H1 (cell line): ENCODE data around the gene ICAM3. TPM values are rescaled to one million over a fixed set of nuclear protein-coding genes. Genes with fewer than 3 reads are reported as not detected.
A peak's percentile ranks its signal among the peaks of the same experiment; 100 is the strongest.

Experiments used
- CTCF ChIA-PET: fragments of 300-600 bp; sonication (Branson Sonifier 250); formaldehyde crosslinking; loops from one replicate; lab custom pipeline; 2021; ENCODE audit not compliant: partially characterized antibody; lab: Charles Lee
- POLR2A ChIA-PET: fragments of 300-600 bp; sonication (Branson Sonifier 250); formaldehyde crosslinking; loops from one replicate; lab custom pipeline; 2021; ENCODE audit warnings: inconsistent platforms; ENCODE audit not compliant: partially characterized antibody; lab: Charles Lee
- DNase-seq, 2 experiments: peaks; one replicate each; pipeline versions ENCODE4 v3.0.0 to v3.0.0-alpha.2; 2010 to 2022; ENCODE audit warnings: low spot score in 2 of 2, low read depth in 1 of 2, mixed read lengths in 1 of 2
- FAIRE-seq: peaks from 2 replicates; lab custom pipeline; 2011; peaks lifted over from hg19 to GRCh38; lab: Jason Lieb, UNC
- H2AFZ ChIP-seq: 2 replicates; pipeline ENCODE4 v1.8.1; 2012; ENCODE audit warnings: low read length, inconsistent platforms
- H2AK5ac ChIP-seq: 2 replicates; pipeline ENCODE4 v1.6.1; 2013; ENCODE audit warnings: low read depth, low read length
- H2BK120ac ChIP-seq: replicated peaks from 2 replicates; pipeline ENCODE3; 2013; ENCODE audit warnings: low read depth, low read length, inconsistent platforms
- H2BK12ac ChIP-seq: 2 replicates; pipeline ENCODE4 v1.6.1; 2013; ENCODE audit warnings: low read depth, low read length
- H2BK15ac ChIP-seq: 2 replicates; pipeline ENCODE4 v1.6.1; 2013; ENCODE audit warnings: low read length
- H2BK20ac ChIP-seq: 2 replicates; pipeline ENCODE4 v1.6.1; 2013; ENCODE audit warnings: low read length
- H2BK5ac ChIP-seq: 2 replicates; pipeline ENCODE4 v1.6.1; 2013; ENCODE audit warnings: low read depth, low read length
- H3K14ac ChIP-seq: 2 replicates; pipeline ENCODE4 v1.6.1; 2013; ENCODE audit warnings: inconsistent platforms; ENCODE audit not compliant: insufficient read length
- H3K18ac ChIP-seq: 2 replicates; pipeline ENCODE4 v1.6.1; 2013; ENCODE audit warnings: low read length; ENCODE audit errors: extremely low read depth
- H3K23ac ChIP-seq: 2 replicates; pipeline ENCODE4 v1.6.1; 2013; ENCODE audit warnings: inconsistent platforms; ENCODE audit not compliant: insufficient read length
- H3K23me2 ChIP-seq: 2 replicates; pipeline ENCODE4 v1.6.1; 2013; ENCODE audit warnings: low read depth, low read length
- H3K27ac ChIP-seq: 2 replicates; pipeline ENCODE4 v1.6.1; 2011; ENCODE audit warnings: low read depth, low read length, inconsistent platforms
- H3K27me3 ChIP-seq, 4 experiments: replicated peaks in 1 of 4; 1 replicate in 1 of 4; 2 replicates in 3 of 4; pipeline versions ENCODE4 v1.6.1 to v1.8.1; 2011 to 2013; ENCODE audit warnings: low read length in 3 of 4, mild to moderate bottlenecking in 3 of 4, inconsistent platforms in 2 of 4, mixed read lengths in 2 of 4, moderate library complexity in 1 of 4; ENCODE audit not compliant: control insufficient read depth in 3 of 4, insufficient read depth in 3 of 4; ENCODE audit errors: extremely low read depth in 1 of 4
- H3K36me3 ChIP-seq, 4 experiments: 2 replicates each; pipeline versions ENCODE4 v1.6.1 to v1.8.1; 2011 to 2013; ENCODE audit warnings: mild to moderate bottlenecking in 4 of 4, low read length in 3 of 4, moderate library complexity in 2 of 4, control low read depth in 1 of 4, inconsistent platforms in 1 of 4; ENCODE audit not compliant: insufficient read depth in 4 of 4, control insufficient read depth in 2 of 4
- H3K4ac ChIP-seq: replicated peaks from 2 replicates; pipeline ENCODE3; 2013; ENCODE audit warnings: low read length, low read depth, mixed read lengths, inconsistent platforms; ENCODE audit not compliant: insufficient read length
- H3K4me1 ChIP-seq, 4 experiments: replicated peaks in 1 of 4; 1 replicate in 1 of 4; 2 replicates in 3 of 4; pipeline versions ENCODE4 v1.6.1 to v1.8.1; 2011 to 2013; ENCODE audit warnings: low read length in 3 of 4, inconsistent platforms in 2 of 4, mixed read lengths in 1 of 4; ENCODE audit not compliant: insufficient read depth in 4 of 4, control insufficient read depth in 3 of 4
- H3K4me2 ChIP-seq, 2 experiments: 2 replicates each; pipeline versions ENCODE4 v1.6.1 to v1.8.1; 2011 to 2013; ENCODE audit warnings: low read depth in 2 of 2, low read length in 2 of 2, control low read depth in 1 of 2, inconsistent platforms in 1 of 2, mild to moderate bottlenecking in 1 of 2; ENCODE audit not compliant: insufficient read depth in 1 of 2
- H3K4me3 ChIP-seq, 4 experiments: fragments of 200-600, 300-600 bp in 1 of 4; sonication (generic), shearing (Covaris generic), sonication (Bioruptor Twin) in 1 of 4; 2 replicates each; pipeline versions ENCODE4 v1.5.1 to v1.8.1; 2011 to 2016; ENCODE audit warnings: low read length in 4 of 4, low read depth in 3 of 4, control low read depth in 2 of 4, inconsistent platforms in 2 of 4, mild to moderate bottlenecking in 2 of 4, mixed read lengths in 1 of 4, moderate library complexity in 1 of 4; ENCODE audit not compliant: insufficient read depth in 2 of 4; ENCODE audit errors: extremely low read depth in 1 of 4
- H3K56ac ChIP-seq: replicated peaks from 2 replicates; pipeline ENCODE3; 2013; ENCODE audit warnings: low read depth, mild to moderate bottlenecking, mixed read lengths, low read length, inconsistent platforms; ENCODE audit not compliant: insufficient read length
- H3K79me1 ChIP-seq: 2 replicates; pipeline ENCODE4 v1.6.1; 2013; ENCODE audit warnings: low read depth, low read length, control low read depth
- H3K79me2 ChIP-seq, 2 experiments: 2 replicates each; pipeline versions ENCODE4 v1.6.1 to v1.8.1; 2012 to 2013; ENCODE audit warnings: low read length in 2 of 2, mild to moderate bottlenecking in 2 of 2, inconsistent platforms in 1 of 2; ENCODE audit not compliant: insufficient read depth in 2 of 2, control insufficient read depth in 1 of 2
- H3K9ac ChIP-seq, 4 experiments: replicated peaks in 1 of 4; 1 replicate in 1 of 4; 2 replicates in 3 of 4; pipeline versions ENCODE4 v1.6.1 to v1.8.1; 2011 to 2013; ENCODE audit warnings: low read depth in 3 of 4, low read length in 3 of 4, control low read depth in 2 of 4, mild to moderate bottlenecking in 2 of 4, moderate library complexity in 2 of 4, inconsistent platforms in 1 of 4; ENCODE audit errors: extremely low read depth in 1 of 4
- H3K9me3 ChIP-seq, 2 experiments: 2 replicates each; pipeline versions ENCODE4 v1.6.1 to v1.8.1; 2012 to 2013; ENCODE audit warnings: mild to moderate bottlenecking in 2 of 2, moderate library complexity in 2 of 2, control low read depth in 1 of 2, inconsistent platforms in 1 of 2, low read depth in 1 of 2, low read length in 1 of 2, mixed read lengths in 1 of 2; ENCODE audit not compliant: insufficient read depth in 2 of 2
- H4K20me1 ChIP-seq, 2 experiments: replicated peaks in 1 of 2; 2 replicates each; pipeline versions ENCODE3 to v1.8.1; 2011 to 2013; ENCODE audit warnings: inconsistent platforms in 2 of 2, low read length in 2 of 2, mild to moderate bottlenecking in 1 of 2; ENCODE audit not compliant: insufficient read depth in 2 of 2, control insufficient read depth in 1 of 2
- H4K5ac ChIP-seq: 2 replicates; pipeline ENCODE4 v1.6.1; 2013; ENCODE audit warnings: low read length, low read depth, mixed read lengths, inconsistent platforms; ENCODE audit not compliant: insufficient read length
- H4K8ac ChIP-seq: 2 replicates; pipeline ENCODE4 v1.8.0; 2013; ENCODE audit warnings: mild to moderate bottlenecking, moderate library complexity, low read length, inconsistent platforms; ENCODE audit not compliant: insufficient read depth; ENCODE audit errors: extremely low read depth
- H4K91ac ChIP-seq: replicated peaks from 2 replicates; pipeline ENCODE3; 2013; ENCODE audit warnings: low read length, mixed read lengths, inconsistent platforms; ENCODE audit not compliant: insufficient read length
- EZH2 ChIP-seq: fragments of 200-600 bp; sonication (generic); IDR thresholded peaks from 2 replicates; pipeline ENCODE4 v1.7.1; 2012; ENCODE audit warnings: low read depth, mild to moderate bottlenecking, moderate library complexity, low read length, inconsistent platforms; ENCODE audit not compliant: severe bottlenecking
- HDAC6 ChIP-seq: IDR thresholded peaks from one replicate; pipeline ENCODE4 v1.7.1; 2012; ENCODE audit warnings: low read depth, mild to moderate bottlenecking, inconsistent platforms, low read length, moderate library complexity
- RAD21 ChIP-seq, 2 experiments: IDR thresholded peaks in 1 of 2; conservative IDR thresholded peaks in 1 of 2; 2 replicates each; pipeline ENCODE4 v1.6.1; 2011; ENCODE audit warnings: low read depth in 2 of 2, low read length in 2 of 2, improper control_type of control experiment in 1 of 2, inconsistent platforms in 1 of 2, mild to moderate bottlenecking in 1 of 2, moderate library complexity in 1 of 2
- RXRA ChIP-seq: IDR thresholded peaks from 2 replicates; pipeline ENCODE4 v1.6.1; 2011; ENCODE audit warnings: low read depth, mild to moderate bottlenecking, low read length, moderate library complexity; ENCODE audit not compliant: insufficient read depth
- SP1 ChIP-seq: IDR thresholded peaks from 2 replicates; pipeline ENCODE4 v1.6.1; 2011; ENCODE audit warnings: low read depth, low read length
- SUZ12 ChIP-seq: fragments of 200-600 bp; sonication (generic); IDR thresholded peaks from 2 replicates; pipeline ENCODE4 v1.6.1; 2012; ENCODE audit warnings: mild to moderate bottlenecking, inconsistent platforms, low read length, moderate library complexity, mixed read lengths
- WGBS, 2 experiments: shearing (Covaris generic) in 1 of 2; methylation state at CpG; one replicate each; pipeline versions ENCODE4 v1.1.6 to v1.1.7; 2013 to 2015; ENCODE audit warnings: low lambda C conversion rate in 2 of 2, mixed read lengths in 2 of 2, inconsistent platforms in 1 of 2, low coverage in 1 of 2, missing lambda C conversion rate in 1 of 2; ENCODE audit not compliant: insufficient replicate concordance in 2 of 2, insufficient coverage in 1 of 2, insufficient read length in 1 of 2; ENCODE audit errors: extremely low coverage in 1 of 2, missing lambda C conversion rate in 1 of 2; 5-methylcytosine and 5-hydroxymethylcytosine counted together
- polyA plus RNA-seq, 7 experiments: library from polyadenylated mRNA; depleted of rRNA in 3 of 7; stranded (reverse) in 5 of 7; unstranded in 2 of 7; fragments of >200 nt in 5 of 7; fragments of 200-250 nt in 2 of 7; gene quantifications; 1 replicate in 5 of 7; 2 replicates in 1 of 7; 4 replicates in 1 of 7; pipeline versions ENCODE4 v1.2.1 to v1.2.3, GENCODE V29; 2011 to 2013; ENCODE audit warnings: missing spikeins in 2 of 7, mixed read lengths in 2 of 7
- total RNA-seq: library from RNA; stranded (reverse); fragmentation: NEBNext Ultra II Directional; extraction: Animal tissue kit (Norgen Biotek cat#: 25700); gene quantifications from 2 replicates; pipeline ENCODE4 v1.2.1, GENCODE V29; 2021
- TF ChIP-seq, protein P1 (sequence below), 3 experiments: IDR thresholded peaks; 1 replicate in 2 of 3; 2 replicates in 1 of 3; pipeline versions ENCODE4 v1.5.1 to v1.6.1; 2011; ENCODE audit warnings: low read length in 3 of 3, mild to moderate bottlenecking in 3 of 3, inconsistent platforms in 2 of 3, low read depth in 1 of 3, moderate library complexity in 1 of 3; ENCODE audit not compliant: insufficient read depth in 1 of 3; ENCODE audit errors: control extremely low read depth in 1 of 3
- TF ChIP-seq, protein P2 (sequence below): IDR thresholded peaks from 2 replicates; pipeline ENCODE4 v1.6.1; 2011; ENCODE audit warnings: low read depth, mild to moderate bottlenecking, low read length; ENCODE audit not compliant: insufficient read depth

ICAM3 gene
- total and polyA plus RNA-seq, 2 of the 8 experiments (the other 6 are each of a cell fraction or from before 2014, with no cell fraction given) = 15.4 to 16.5 TPM

DNA sequence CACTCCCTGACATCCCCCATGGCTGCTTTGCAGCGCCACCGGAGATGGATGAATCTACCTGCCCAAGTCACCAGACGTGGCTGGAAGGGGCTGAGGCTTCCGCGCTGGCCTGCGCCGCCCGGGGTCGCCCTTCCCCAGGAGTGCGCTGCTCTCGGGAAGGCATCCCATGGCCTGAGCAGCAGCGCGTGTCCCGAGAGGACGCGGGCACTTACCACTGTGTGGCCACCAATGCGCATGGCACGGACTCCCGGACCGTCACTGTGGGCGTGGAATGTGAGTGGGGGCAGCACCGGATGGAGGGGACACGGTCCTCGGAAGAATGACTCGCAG, 45.1 kb downstream of the ICAM3 start:
- Histone ChIP-seq H2BK20ac (no peak overlapping the region), H4K91ac (no peak overlapping the region), H2BK15ac (no peak overlapping the region), H3K27me3 (peaks cover 50 to 79% (median 73%) of the 10 kb centered on the region in 4 experiments), H3K23me2 (peaks cover 30% of the 10 kb centered on the region; the same call in 1 of the 2 replicates), H3K79me1 (no peaks in the 10 kb centered on the region), H3K4me2 (peak overlapping the region in 1 of 2 experiments; percentile 84; a peak in 1 of 4 replicates), H3K18ac (no peak overlapping the region), H4K8ac (no peak overlapping the region), H3K4me1 (peaks cover 0 to 39% (median 19%) of the 10 kb centered on the region in 4 experiments; a peak in 6 of 7 replicates), H3K23ac (no peak overlapping the region), H3K4me3 (no peak overlapping the region), H2BK120ac (no peak overlapping the region), H3K79me2 (no peaks in the 10 kb centered on the region), H3K9me3 (no peaks in the 10 kb centered on the region), H3K27ac (no peak overlapping the region), H3K14ac (no peak overlapping the region), H3K4ac (no peak overlapping the region), H3K56ac (no peak overlapping the region), H2AFZ (no peak overlapping the region), H3K36me3 (no peaks in the 10 kb centered on the region), H2BK12ac (peak overlapping the region; percentile 11; the same call in 1 of the 2 replicates), H4K20me1 (peaks cover 0 to 26% of the 10 kb centered on the region in 2 experiments), H3K9ac (no peak overlapping the region; a peak in 1 of 7 replicates), H4K5ac (no peak overlapping the region), H2AK5ac (peak overlapping the region; percentile 39; the same call in 1 of the 2 replicates), H2BK5ac (no peak overlapping the region)
- 79% methylated on average over 25 of the region's 25 CpGs; no CpG with 5 or more reads in 1 of the 2 experiments for WGBS, 2 experiments
- TF ChIP-seq SP1 (no peak), RXRA (no peak), HDAC6 (no peak), SUZ12 (no peak), EZH2 (no peak), RAD21 (IDR thresholded peaks at IDR 0.05 in 1 of 2, conservative IDR thresholded peaks at IDR 0.05 in 1 of 2; ENCODE audit: low read depth in 2 of 2, low read length in 2 of 2) (peak; percentile 11 to 40; a peak in 3 of 4 replicates)
- TF ChIP-seq, protein P1, sequence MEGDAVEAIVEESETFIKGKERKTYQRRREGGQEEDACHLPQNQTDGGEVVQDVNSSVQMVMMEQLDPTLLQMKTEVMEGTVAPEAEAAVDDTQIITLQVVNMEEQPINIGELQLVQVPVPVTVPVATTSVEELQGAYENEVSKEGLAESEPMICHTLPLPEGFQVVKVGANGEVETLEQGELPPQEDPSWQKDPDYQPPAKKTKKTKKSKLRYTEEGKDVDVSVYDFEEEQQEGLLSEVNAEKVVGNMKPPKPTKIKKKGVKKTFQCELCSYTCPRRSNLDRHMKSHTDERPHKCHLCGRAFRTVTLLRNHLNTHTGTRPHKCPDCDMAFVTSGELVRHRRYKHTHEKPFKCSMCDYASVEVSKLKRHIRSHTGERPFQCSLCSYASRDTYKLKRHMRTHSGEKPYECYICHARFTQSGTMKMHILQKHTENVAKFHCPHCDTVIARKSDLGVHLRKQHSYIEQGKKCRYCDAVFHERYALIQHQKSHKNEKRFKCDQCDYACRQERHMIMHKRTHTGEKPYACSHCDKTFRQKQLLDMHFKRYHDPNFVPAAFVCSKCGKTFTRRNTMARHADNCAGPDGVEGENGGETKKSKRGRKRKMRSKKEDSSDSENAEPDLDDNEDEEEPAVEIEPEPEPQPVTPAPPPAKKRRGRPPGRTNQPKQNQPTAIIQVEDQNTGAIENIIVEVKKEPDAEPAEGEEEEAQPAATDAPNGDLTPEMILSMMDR (IDR thresholded peaks at IDR 0.05; ENCODE audit: control extremely low read depth in 1 of 3, insufficient read depth in 1 of 3, low read depth in 1 of 3, low read length in 3 of 3) = peak in 2 of 3 experiments; percentile 21 to 29; a peak in 2 of 4 replicates
- TF ChIP-seq, protein P2, sequence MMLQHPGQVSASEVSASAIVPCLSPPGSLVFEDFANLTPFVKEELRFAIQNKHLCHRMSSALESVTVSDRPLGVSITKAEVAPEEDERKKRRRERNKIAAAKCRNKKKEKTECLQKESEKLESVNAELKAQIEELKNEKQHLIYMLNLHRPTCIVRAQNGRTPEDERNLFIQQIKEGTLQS = no peak
- POLR2A ChIA-PET = interaction anchor here (2.4 kb wide), 1 partner anchor 39 kb away, joined by 7 read pairs; the partner anchor contains the start of gene RAVER1
- DNase-seq (peak in 1 of 2 experiments; percentile 79), FAIRE-seq (no peak)
- CTCF ChIA-PET = interaction anchor here (0.7 to 3.7 kb wide), 7 partner anchors 12 to 1960 kb away, joined by 3 to 29 read pairs (median 5); partner anchors contain the start of genes CDC37 and ICAM1
